Liver (tissue), 9 donors: ENCODE data around the gene SPOP. TPM values are rescaled to one million over a fixed set of nuclear protein-coding genes. Genes with fewer than 3 reads are reported as not detected.

Experiments
- DNase-seq: peaks from one replicate; pipeline ENCODE4 v3.0.0-alpha.2; 2017; ENCODE audit warnings: low spot score
- H3K27ac ChIP-seq, 2 donors: one replicate each; pipeline ENCODE4 v1.7.0; 2013; ENCODE audit warnings: inconsistent platforms in 2 of 2, low read length in 2 of 2, control low read depth in 1 of 2, low read depth in 1 of 2, mild to moderate bottlenecking in 1 of 2
- H3K27me3 ChIP-seq, 4 donors: one replicate each; pipeline versions ENCODE4 v1.6.1 to v1.7.0; 2013; ENCODE audit warnings: low read length in 3 of 4, inconsistent platforms in 1 of 4, mild to moderate bottlenecking in 1 of 4, moderate library complexity in 1 of 4; ENCODE audit not compliant: control insufficient read depth in 4 of 4, insufficient read depth in 4 of 4
- H3K36me3 ChIP-seq, 4 donors: one replicate each; pipeline versions ENCODE4 v1.6.1 to v1.7.0; 2013; ENCODE audit warnings: low read length in 3 of 4, mild to moderate bottlenecking in 3 of 4, low read depth in 1 of 4, moderate library complexity in 1 of 4; ENCODE audit not compliant: control insufficient read depth in 4 of 4, insufficient read depth in 3 of 4
- H3K4me1 ChIP-seq, 4 donors: one replicate each; pipeline versions ENCODE4 v1.6.1 to v1.7.0; 2013; ENCODE audit warnings: low read length in 3 of 4, mild to moderate bottlenecking in 3 of 4, moderate library complexity in 1 of 4; ENCODE audit not compliant: control insufficient read depth in 4 of 4, insufficient read depth in 4 of 4
- H3K4me3 ChIP-seq, 3 donors: one replicate each; pipeline versions ENCODE4 v1.6.1 to v1.7.0; 2013; ENCODE audit warnings: low read length in 3 of 3, control low read depth in 1 of 3, low read depth in 1 of 3, mild to moderate bottlenecking in 1 of 3
- H3K9ac ChIP-seq, 2 donors: one replicate each; pipeline ENCODE4 v1.7.0; 2013; ENCODE audit warnings: low read length in 2 of 2, mild to moderate bottlenecking in 2 of 2, moderate library complexity in 2 of 2, control low read depth in 1 of 2, low read depth in 1 of 2
- H3K9me3 ChIP-seq, 4 donors: one replicate each; pipeline versions ENCODE4 v1.6.1 to v1.7.0; 2013; ENCODE audit warnings: low read length in 3 of 4; ENCODE audit not compliant: control insufficient read depth in 4 of 4
- ATF3 ChIP-seq: IDR thresholded peaks from 2 replicates; pipeline ENCODE4 v1.6.1; 2016; ENCODE audit warnings: antibody characterized with exemption
- CTCF ChIP-seq: fragments of 150-350 bp; IDR thresholded peaks from 2 replicates; pipeline ENCODE4 v1.5.1; 2017; ENCODE audit warnings: improper control_type of control experiment, low read depth, low read length; ENCODE audit not compliant: missing input control
- FOXA1 ChIP-seq: IDR thresholded peaks from 2 replicates; pipeline ENCODE4 v1.6.1; 2016; ENCODE audit warnings: antibody characterized with exemption
- GABPA ChIP-seq, 2 donors: IDR thresholded peaks in 1 of 2; conservative IDR thresholded peaks in 1 of 2; 2 replicates each; pipeline ENCODE4 v1.6.1; 2016; ENCODE audit warnings: antibody characterized with exemption in 2 of 2, mild to moderate bottlenecking in 1 of 2, moderate library complexity in 1 of 2
- HNF4A ChIP-seq, 2 donors: conservative IDR thresholded peaks; 2 replicates each; pipeline ENCODE4 v1.6.1; 2016; ENCODE audit warnings: antibody characterized with exemption in 2 of 2, mild to moderate bottlenecking in 2 of 2
- JUND ChIP-seq, 2 donors: IDR thresholded peaks; 2 replicates each; pipeline ENCODE4 v1.6.1; 2016; ENCODE audit warnings: antibody characterized with exemption in 2 of 2
- MAX ChIP-seq: IDR thresholded peaks from 2 replicates; pipeline ENCODE4 v1.6.1; 2016; ENCODE audit warnings: antibody characterized with exemption
- RAD21 ChIP-seq, 2 donors: IDR thresholded peaks; 2 replicates each; pipeline ENCODE4 v1.6.1; 2016; ENCODE audit warnings: antibody characterized with exemption in 2 of 2, mild to moderate bottlenecking in 2 of 2
- REST ChIP-seq: IDR thresholded peaks from 2 replicates; pipeline ENCODE4 v1.6.1; 2016; ENCODE audit warnings: antibody characterized with exemption, mild to moderate bottlenecking
- RXRA ChIP-seq, 2 donors: IDR thresholded peaks; 2 replicates each; pipeline ENCODE4 v1.6.1; 2017 to 2018; ENCODE audit warnings: antibody characterized with exemption in 2 of 2, mild to moderate bottlenecking in 1 of 2
- TAF1 ChIP-seq: conservative IDR thresholded peaks from 2 replicates; pipeline ENCODE4 v1.6.1; 2016; ENCODE audit warnings: antibody characterized with exemption, mild to moderate bottlenecking
- YY1 ChIP-seq: IDR thresholded peaks from 2 replicates; pipeline ENCODE4 v1.6.1; 2016; ENCODE audit warnings: antibody characterized with exemption, mild to moderate bottlenecking
- ZBTB33 ChIP-seq: IDR thresholded peaks from 2 replicates; pipeline ENCODE4 v1.6.1; 2016; ENCODE audit warnings: antibody characterized with exemption
- WGBS: extraction: QIAGEN DNeasy Blood & Tissue Kit; methylation state at CpG from one replicate; pipeline ENCODE4 v1.1.7; 2013; 5-methylcytosine and 5-hydroxymethylcytosine counted together
- polyA plus RNA-seq, 2 donors: library from polyadenylated mRNA; stranded (reverse) in 1 of 2; unstranded in 1 of 2; fragments of 200-250 nt in 1 of 2; fragments of >200 nt in 1 of 2; fragmentation: Nextera tagmentation in 1 of 2; extraction: Ambion mirVana in 1 of 2; gene quantifications; one replicate each; pipeline versions ENCODE4 v1.2.1 to v1.2.3, GENCODE V29; 2013 to 2015
- total RNA-seq, 2 donors: library from RNA; depleted of rRNA; stranded (reverse); fragments of >200 nt; gene quantifications; one replicate each; pipeline ENCODE4 v1.2.3, GENCODE V29; 2014
- donor health status: healthy.
- donor health status: healthy.
- donor health status: healthy.
- donor health status: healthy.
- donor health status: healthy.

Gene SPOP
- total and polyA plus RNA-seq, 4 donors, result 21.6 to 50.8 (median 42.4) TPM

- H3K9me3 ChIP-seq, result no peaks in the 10 kb centered on the region
- H3K27me3 ChIP-seq, result no peaks in the 10 kb centered on the region
- H3K27ac ChIP-seq, result no peak overlapping the region
- H3K4me1 ChIP-seq, result no peaks in the 10 kb centered on the region
- no peak overlapping the region for H3K4me3 ChIP-seq
- 97% methylated on average over 5 of the region's 5 CpGs for WGBS
- no peaks in the 10 kb centered on the region for H3K36me3 ChIP-seq
- no peak for DNase-seq
- TF ChIP-seq GABPA (IDR thresholded peaks at IDR 0.05 in 1 of 2, conservative IDR thresholded peaks at IDR 0.05 in 1 of 2) (no peak), MAX (no peak), RAD21 (IDR thresholded peaks at IDR 0.05) (no peak), ZBTB33 (no peak), RXRA (IDR thresholded peaks at IDR 0.05) (no peak), JUND (IDR thresholded peaks at IDR 0.05) (no peak), CTCF (no peak), ATF3 (no peak), REST (no peak), TAF1 (no peak), HNF4A (conservative IDR thresholded peaks at IDR 0.05) (no peak)
- H3K9ac ChIP-seq, result no peak overlapping the region
These were observed 94.7 kb downstream of the SPOP start for GRCh38 chr17:49583226-49583625.

GRCh38 chr17:49582789-49583188 is 95.1 kb downstream of the SPOP start:
- no peaks in the 10 kb centered on the region for H3K4me1 ChIP-seq
- TF ChIP-seq ZBTB33 (no peak), FOXA1 (no peak), MAX (no peak), REST (no peak), RAD21 (IDR thresholded peaks at IDR 0.05) (no peak), CTCF (no peak), YY1 (no peak)
- H3K4me3 ChIP-seq, result no peak overlapping the region
- H3K27me3 ChIP-seq, result no peaks in the 10 kb centered on the region
- no peak for DNase-seq
- 87% methylated on average over 8 of the region's 8 CpGs for WGBS
- no peaks in the 10 kb centered on the region for H3K9me3 ChIP-seq
- H3K9ac ChIP-seq, result no peak overlapping the region
- no peaks in the 10 kb centered on the region for H3K36me3 ChIP-seq
- H3K27ac ChIP-seq, result no peak overlapping the region
